Gastroesophageal sphincter (tissue), 3 donors: ENCODE results near the gene NTF4.

Experiments used
- EP300 ChIP-seq: sonication (generic); formaldehyde crosslinking; IDR thresholded peaks from one replicate; pipeline ENCODE4 v1.6.1; 2017; ENCODE audit warnings: antibody characterized with exemption, mild to moderate bottlenecking
- POLR2A ChIP-seq, 2 donors: fragments of 450-650 bp; IDR thresholded peaks; one replicate each; pipeline ENCODE4 v1.6.1; 2017; ENCODE audit warnings: antibody characterized with exemption in 2 of 2, mild to moderate bottlenecking in 2 of 2, moderate library complexity in 1 of 2
- POLR2AphosphoS5 ChIP-seq: sonication (generic); formaldehyde crosslinking; IDR thresholded peaks from one replicate; pipeline ENCODE4 v1.6.1; 2017; ENCODE audit warnings: antibody characterized with exemption
- TF ChIP-seq, protein P1 (sequence below), 4 experiments: fragments of 200-600 bp in 2 of 4; fragments of 450-650 bp in 2 of 4; sonication (generic) in 1 of 4; IDR thresholded peaks; one replicate each; pipeline ENCODE4 v1.5.1; 2017 to 2019; ENCODE audit warnings: antibody characterized with exemption in 4 of 4, mild to moderate bottlenecking in 2 of 4, moderate library complexity in 2 of 4

DNA sequence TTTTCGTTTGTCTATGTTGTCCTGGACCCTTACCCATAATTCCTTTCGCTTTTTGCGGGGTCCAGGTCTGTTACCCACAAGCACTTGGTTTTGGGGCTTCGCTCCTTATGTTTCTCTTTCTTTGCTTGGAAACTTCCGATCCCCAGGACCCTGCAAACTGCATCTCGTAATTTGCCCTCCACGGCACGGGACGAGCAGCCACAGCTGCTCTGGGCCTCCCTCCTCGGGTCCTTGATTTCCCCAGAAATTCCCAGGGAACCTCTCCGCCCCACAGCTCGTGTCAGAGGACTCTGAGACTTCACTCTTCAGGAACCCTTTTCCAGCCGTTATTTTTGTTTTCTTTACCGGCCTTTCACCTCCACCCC is 21.2 kb upstream of the NTF4 start:
- TF ChIP-seq, protein P1, sequence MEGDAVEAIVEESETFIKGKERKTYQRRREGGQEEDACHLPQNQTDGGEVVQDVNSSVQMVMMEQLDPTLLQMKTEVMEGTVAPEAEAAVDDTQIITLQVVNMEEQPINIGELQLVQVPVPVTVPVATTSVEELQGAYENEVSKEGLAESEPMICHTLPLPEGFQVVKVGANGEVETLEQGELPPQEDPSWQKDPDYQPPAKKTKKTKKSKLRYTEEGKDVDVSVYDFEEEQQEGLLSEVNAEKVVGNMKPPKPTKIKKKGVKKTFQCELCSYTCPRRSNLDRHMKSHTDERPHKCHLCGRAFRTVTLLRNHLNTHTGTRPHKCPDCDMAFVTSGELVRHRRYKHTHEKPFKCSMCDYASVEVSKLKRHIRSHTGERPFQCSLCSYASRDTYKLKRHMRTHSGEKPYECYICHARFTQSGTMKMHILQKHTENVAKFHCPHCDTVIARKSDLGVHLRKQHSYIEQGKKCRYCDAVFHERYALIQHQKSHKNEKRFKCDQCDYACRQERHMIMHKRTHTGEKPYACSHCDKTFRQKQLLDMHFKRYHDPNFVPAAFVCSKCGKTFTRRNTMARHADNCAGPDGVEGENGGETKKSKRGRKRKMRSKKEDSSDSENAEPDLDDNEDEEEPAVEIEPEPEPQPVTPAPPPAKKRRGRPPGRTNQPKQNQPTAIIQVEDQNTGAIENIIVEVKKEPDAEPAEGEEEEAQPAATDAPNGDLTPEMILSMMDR (IDR thresholded peaks at IDR 0.05), result no peak
- TF ChIP-seq EP300 (no peak), POLR2A (IDR thresholded peaks at IDR 0.05) (no peak), POLR2AphosphoS5 (no peak)
